ENCODE measurements around the gene GSC2.

- TF ChIP-seq GATA2 (IDR thresholded peaks at IDR 0.05; ENCODE audit: low read depth, low read length): peak; percentile 71
- TF ChIP-seq GATA3 (IDR thresholded peaks at IDR 0.05; ENCODE audit: low read depth, low read length): no peak
Measured at GRCh38 chr22:19169002-19169946, 19.2 kb upstream of the GSC2 start.

All from SH-SY5Y (cell line).